HepG2 (cell line): ENCODE results near the gene SREBF1. TPM values are rescaled to one million over a fixed set of nuclear protein-coding genes. Genes with fewer than 3 reads are reported as not detected.

ENCODE experiments used
- BRD4 ChIP-seq: sonication (generic); formaldehyde crosslinking; IDR thresholded peaks from 2 replicates; pipeline ENCODE4 v1.4.0; 2020; ENCODE audit warnings: missing genetic modification reagents
- EED ChIP-seq: sonication (generic); formaldehyde crosslinking; IDR thresholded peaks from 2 replicates; pipeline ENCODE4 v1.5.0; 2020; ENCODE audit warnings: mild to moderate bottlenecking, missing genetic modification reagents
- EP300 ChIP-seq, 3 experiments: sonication (generic) in 1 of 3; formaldehyde crosslinking in 1 of 3; IDR thresholded peaks; 2 replicates each; pipeline versions ENCODE4 v1.5.1 to v1.6.1; 2011 to 2020; ENCODE audit warnings: low read depth in 2 of 3, low read length in 2 of 3, borderline replicate concordance in 1 of 3, improper control_type of control experiment in 1 of 3, mild to moderate bottlenecking in 1 of 3, missing genetic modification reagents in 1 of 3, moderate library complexity in 1 of 3
- HDAC1 ChIP-seq: sonication (generic); formaldehyde crosslinking; IDR thresholded peaks from 2 replicates; pipeline ENCODE4 v1.5.1; 2020; ENCODE audit warnings: mild to moderate bottlenecking, missing genetic modification reagents
- HOXA5 ChIP-seq: sonication (generic); formaldehyde crosslinking; IDR thresholded peaks from 2 replicates; pipeline ENCODE4 v1.4.0; 2020; ENCODE audit warnings: missing genetic modification reagents
- IRX3 ChIP-seq: sonication (generic); formaldehyde crosslinking; IDR thresholded peaks from 2 replicates; pipeline ENCODE4 v1.8.1; 2023; ENCODE audit warnings: mild to moderate bottlenecking, low read depth, missing genetic modification reagents, borderline replicate concordance
- LRRFIP1 ChIP-seq: sonication (generic); formaldehyde crosslinking; conservative IDR thresholded peaks from 2 replicates; pipeline ENCODE4 v1.4.0; 2020; ENCODE audit warnings: missing genetic modification reagents
- MTA1 ChIP-seq: sonication (generic); formaldehyde crosslinking; IDR thresholded peaks from 2 replicates; pipeline ENCODE4 v1.4.0; 2020; ENCODE audit warnings: missing genetic modification reagents, mild to moderate bottlenecking, borderline replicate concordance
- PREB ChIP-seq: sonication (generic); formaldehyde crosslinking; IDR thresholded peaks from 2 replicates; pipeline ENCODE4 v1.4.0; 2020; ENCODE audit warnings: missing genetic modification reagents
- RARA ChIP-seq: IDR thresholded peaks from 2 replicates; pipeline ENCODE4 v1.6.1; 2016; ENCODE audit warnings: missing genetic modification reagents, missing compliant biosample characterization
- RFXAP ChIP-seq: sonication (generic); formaldehyde crosslinking; IDR thresholded peaks from 2 replicates; pipeline ENCODE4 v1.4.0; 2020; ENCODE audit warnings: missing genetic modification reagents, borderline replicate concordance
- TSC22D2 ChIP-seq: sonication (generic); formaldehyde crosslinking; IDR thresholded peaks from 2 replicates; pipeline ENCODE4 v1.5.1; 2020; ENCODE audit warnings: missing genetic modification reagents, mild to moderate bottlenecking, borderline replicate concordance
- ZBTB43 ChIP-seq: sonication (generic); formaldehyde crosslinking; conservative IDR thresholded peaks from 2 replicates; pipeline ENCODE4 v1.4.0; 2020; ENCODE audit warnings: missing genetic modification reagents
- ZNF101 ChIP-seq: sonication (generic); formaldehyde crosslinking; IDR thresholded peaks from 2 replicates; pipeline ENCODE4 v1.4.0; 2020; ENCODE audit warnings: mild to moderate bottlenecking, low read depth, missing genetic modification reagents, borderline replicate concordance
- ZNF24 ChIP-seq: fragments of 450-650 bp; IDR thresholded peaks from 2 replicates; pipeline ENCODE4 v1.6.1; 2017; ENCODE audit warnings: antibody characterized with exemption, mild to moderate bottlenecking
- ZNF317 ChIP-seq: sonication (generic); formaldehyde crosslinking; IDR thresholded peaks from 2 replicates; pipeline ENCODE4 v1.5.0; 2020; ENCODE audit warnings: mild to moderate bottlenecking, missing genetic modification reagents
- ZNF761 ChIP-seq: sonication (generic); formaldehyde crosslinking; conservative IDR thresholded peaks from 2 replicates; pipeline ENCODE4 v1.4.0; 2020; ENCODE audit warnings: mild to moderate bottlenecking, missing genetic modification reagents
- ZNF891 ChIP-seq: sonication (generic); formaldehyde crosslinking; IDR thresholded peaks from 2 replicates; pipeline ENCODE4 v1.5.0; 2020; ENCODE audit warnings: mild to moderate bottlenecking, missing genetic modification reagents
- polyA plus RNA-seq, 8 experiments: library from polyadenylated mRNA; depleted of rRNA in 3 of 8; stranded (reverse) in 7 of 8; unstranded in 1 of 8; fragments of >200 nt; fragmentation: Illumina TruSeq in 4 of 8; extraction: Trizol in 4 of 8; gene quantifications; 2 replicates each; pipeline versions ENCODE4 v1.2.1 to v1.2.3, GENCODE V29; 2011 to 2016; ENCODE audit warnings: low read depth in 4 of 8, missing spikeins in 1 of 8, mixed read lengths in 1 of 8; ENCODE audit not compliant: insufficient read depth in 1 of 8
- total RNA-seq, 5 experiments: library from RNA; depleted of rRNA; stranded (reverse); fragments of >200 nt; fragmentation: Illumina TruSeq; extraction: Trizol; gene quantifications; 2 replicates each; pipeline ENCODE4 v1.2.3, GENCODE V29; 2016; ENCODE audit warnings: low read depth in 1 of 5
- TF ChIP-seq, protein P1 (sequence below): sonication (generic); formaldehyde crosslinking; conservative IDR thresholded peaks from 2 replicates; pipeline ENCODE4 v1.8.0; 2022; ENCODE audit warnings: missing genetic modification reagents
- TF ChIP-seq, protein P2 (sequence below): sonication (generic); formaldehyde crosslinking; IDR thresholded peaks from 2 replicates; pipeline ENCODE4 v1.4.0; 2020; ENCODE audit warnings: missing genetic modification reagents

The SREBF1 gene
- total and polyA plus RNA-seq, 2 of the 13 experiments (the other 11 are each of a cell fraction or from before 2014, with no cell fraction given) = 34.3 to 38.0 TPM

GRCh38 chr17:17836818-17837379 is at the start of gene SREBF1 (continued):
- TF ChIP-seq BRD4 (CRISPR knock-in tag) (no peak), RARA (CRISPR knock-in tag) (no peak), ZNF101 (CRISPR knock-in tag) (0 out of 2 replicates have a peak, but pooled peaks have one; percentile 7), ZNF24 (no peak), RFXAP (CRISPR knock-in tag) (peak; percentile 24; the same call in 1 of the 2 replicates), ZNF891 (CRISPR knock-in tag) (no peak), IRX3 (no peak), HDAC1 (CRISPR knock-in tag) (no peak), ZBTB43 (CRISPR knock-in tag) (no peak), PREB (CRISPR knock-in tag) (no peak), EED (no peak), LRRFIP1 (CRISPR knock-in tag) (no peak), ZNF761 (CRISPR knock-in tag) (no peak), EP300 (IDR thresholded peaks at IDR 0.05; ENCODE audit: low read depth in 2 of 2, low read length in 2 of 2) (0 out of 4 replicates have a peak, but pooled peaks of 1 of the 2 experiments have one; percentile 3), EP300 (CRISPR knock-in tag; IDR thresholded peaks at IDR 0.05; ENCODE audit: borderline replicate concordance) (no peak), MTA1 (0 out of 2 replicates have a peak, but pooled peaks have one; percentile 8), HOXA5 (CRISPR knock-in tag) (no peak), TSC22D2 (CRISPR knock-in tag) (0 out of 2 replicates have a peak, but pooled peaks have one; percentile 5), ZNF317 (no peak)
- TF ChIP-seq, protein P1, sequence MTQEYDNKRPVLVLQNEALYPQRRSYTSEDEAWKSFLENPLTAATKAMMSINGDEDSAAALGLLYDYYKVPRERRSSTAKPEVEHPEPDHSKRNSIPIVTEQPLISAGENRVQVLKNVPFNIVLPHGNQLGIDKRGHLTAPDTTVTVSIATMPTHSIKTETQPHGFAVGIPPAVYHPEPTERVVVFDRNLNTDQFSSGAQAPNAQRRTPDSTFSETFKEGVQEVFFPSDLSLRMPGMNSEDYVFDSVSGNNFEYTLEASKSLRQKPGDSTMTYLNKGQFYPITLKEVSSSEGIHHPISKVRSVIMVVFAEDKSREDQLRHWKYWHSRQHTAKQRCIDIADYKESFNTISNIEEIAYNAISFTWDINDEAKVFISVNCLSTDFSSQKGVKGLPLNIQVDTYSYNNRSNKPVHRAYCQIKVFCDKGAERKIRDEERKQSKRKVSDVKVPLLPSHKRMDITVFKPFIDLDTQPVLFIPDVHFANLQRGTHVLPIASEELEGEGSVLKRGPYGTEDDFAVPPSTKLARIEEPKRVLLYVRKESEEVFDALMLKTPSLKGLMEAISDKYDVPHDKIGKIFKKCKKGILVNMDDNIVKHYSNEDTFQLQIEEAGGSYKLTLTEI (CRISPR knock-in tag) = no peak
- TF ChIP-seq, protein P2, sequence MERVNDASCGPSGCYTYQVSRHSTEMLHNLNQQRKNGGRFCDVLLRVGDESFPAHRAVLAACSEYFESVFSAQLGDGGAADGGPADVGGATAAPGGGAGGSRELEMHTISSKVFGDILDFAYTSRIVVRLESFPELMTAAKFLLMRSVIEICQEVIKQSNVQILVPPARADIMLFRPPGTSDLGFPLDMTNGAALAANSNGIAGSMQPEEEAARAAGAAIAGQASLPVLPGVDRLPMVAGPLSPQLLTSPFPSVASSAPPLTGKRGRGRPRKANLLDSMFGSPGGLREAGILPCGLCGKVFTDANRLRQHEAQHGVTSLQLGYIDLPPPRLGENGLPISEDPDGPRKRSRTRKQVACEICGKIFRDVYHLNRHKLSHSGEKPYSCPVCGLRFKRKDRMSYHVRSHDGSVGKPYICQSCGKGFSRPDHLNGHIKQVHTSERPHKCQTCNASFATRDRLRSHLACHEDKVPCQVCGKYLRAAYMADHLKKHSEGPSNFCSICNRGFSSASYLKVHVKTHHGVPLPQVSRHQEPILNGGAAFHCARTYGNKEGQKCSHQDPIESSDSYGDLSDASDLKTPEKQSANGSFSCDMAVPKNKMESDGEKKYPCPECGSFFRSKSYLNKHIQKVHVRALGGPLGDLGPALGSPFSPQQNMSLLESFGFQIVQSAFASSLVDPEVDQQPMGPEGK = no peak; the same call in 1 of the 2 replicates
